ENCODE measurements around the gene RUNX2.

RUNX2 gene

GRCh38 chr6:45710304-45710821, 382.2 kb downstream of the RUNX2 start:
- no peak for DNase-seq (ENCODE audit: low read depth)

DNA sequence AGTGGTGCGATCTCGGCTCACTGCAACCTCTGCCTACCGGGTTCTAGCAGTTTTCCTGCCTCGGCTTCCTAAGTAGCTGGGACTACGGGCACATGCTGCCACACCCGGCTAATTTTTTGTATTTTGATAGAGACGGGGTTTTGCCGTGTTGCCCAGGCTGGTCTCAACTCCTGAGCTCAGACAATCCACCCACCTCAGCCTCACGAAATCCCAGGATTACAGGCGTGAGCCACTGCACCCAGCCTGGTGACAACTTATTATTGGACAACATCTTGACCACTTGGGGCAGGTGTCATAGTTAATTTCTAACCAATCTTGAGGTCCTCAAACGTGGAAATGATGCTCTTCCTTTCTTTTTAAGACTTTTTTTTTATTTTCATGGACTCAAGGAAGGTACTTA, 383.9 kb downstream of the RUNX2 start:
- DNase-seq (ENCODE audit: low read depth) = no peak

DNA sequence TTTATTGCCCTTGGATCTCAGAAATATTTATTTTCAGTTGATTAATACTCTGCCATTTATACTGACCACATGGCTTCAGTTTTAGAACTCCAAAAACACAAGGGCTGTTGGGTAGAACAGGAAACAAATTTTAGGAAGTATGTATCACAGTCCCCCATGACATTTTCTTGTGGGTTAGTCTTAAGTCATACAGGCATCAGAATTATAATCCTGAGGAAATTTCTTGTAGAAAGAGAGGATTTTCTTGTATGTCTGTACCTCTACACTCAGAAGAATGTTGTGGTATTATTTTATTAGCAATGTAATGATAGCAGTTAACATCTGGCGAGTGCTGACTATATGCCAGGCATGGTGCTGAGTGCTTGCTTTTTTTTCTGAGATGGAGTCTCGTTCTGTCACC, 384.7 kb downstream of the RUNX2 start:
- no peak for DNase-seq (ENCODE audit: low read depth)

Measured in non-pigmented ciliary epithelial cell (primary cell).